ENCODE data around the gene STAT5A.
"Not testable (repeated sequence)": the region's sequence is repeated elsewhere in the genome, so short reads cannot be mapped to it uniquely, and the experiment has no call there.

STAT5A gene

DNA sequence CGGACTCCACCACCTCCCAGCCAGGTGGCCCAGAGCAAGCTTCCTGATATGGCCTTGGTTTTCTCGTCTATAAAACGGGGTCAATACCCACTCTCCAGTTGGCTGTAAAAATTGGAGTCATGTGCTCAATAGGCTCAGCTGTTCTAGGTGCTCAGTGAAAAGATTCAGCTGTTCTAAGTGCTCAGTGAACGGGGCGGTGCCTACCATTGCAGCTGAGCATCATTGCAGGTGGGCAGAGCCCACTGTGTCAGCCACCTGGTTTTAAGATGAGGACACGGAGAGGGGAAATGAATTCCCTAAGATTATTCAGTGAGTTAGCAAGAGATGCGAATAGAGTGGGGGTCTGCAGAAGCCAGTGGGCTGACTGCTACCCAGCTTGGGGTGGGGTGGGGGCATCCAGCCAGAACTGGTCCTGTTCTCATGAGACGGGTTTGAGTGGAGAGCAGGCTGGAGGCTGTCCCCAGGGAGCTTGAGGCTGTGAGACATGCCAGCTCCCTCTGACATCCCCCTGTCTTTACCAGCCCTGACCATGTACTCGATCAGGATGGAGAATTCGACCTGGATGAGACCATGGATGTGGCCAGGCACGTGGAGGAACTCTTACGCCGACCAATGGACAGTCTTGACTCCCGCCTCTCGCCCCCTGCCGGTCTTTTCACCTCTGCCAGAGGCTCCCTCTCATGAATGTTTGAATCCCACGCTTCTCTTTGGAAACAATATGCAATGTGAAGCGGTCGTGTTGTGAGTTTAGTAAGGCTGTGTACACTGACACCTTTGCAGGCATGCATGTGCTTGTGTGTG is 21.9 kb downstream of the STAT5A start:
- no peak for DNase-seq

DNA sequence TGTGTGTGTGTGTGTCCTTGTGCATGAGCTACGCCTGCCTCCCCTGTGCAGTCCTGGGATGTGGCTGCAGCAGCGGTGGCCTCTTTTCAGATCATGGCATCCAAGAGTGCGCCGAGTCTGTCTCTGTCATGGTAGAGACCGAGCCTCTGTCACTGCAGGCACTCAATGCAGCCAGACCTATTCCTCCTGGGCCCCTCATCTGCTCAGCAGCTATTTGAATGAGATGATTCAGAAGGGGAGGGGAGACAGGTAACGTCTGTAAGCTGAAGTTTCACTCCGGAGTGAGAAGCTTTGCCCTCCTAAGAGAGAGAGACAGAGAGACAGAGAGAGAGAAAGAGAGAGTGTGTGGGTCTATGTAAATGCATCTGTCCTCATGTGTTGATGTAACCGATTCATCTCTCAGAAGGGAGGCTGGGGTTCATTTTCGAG is 22.5 kb downstream of the STAT5A start:
- DNase-seq: no peak

DNA sequence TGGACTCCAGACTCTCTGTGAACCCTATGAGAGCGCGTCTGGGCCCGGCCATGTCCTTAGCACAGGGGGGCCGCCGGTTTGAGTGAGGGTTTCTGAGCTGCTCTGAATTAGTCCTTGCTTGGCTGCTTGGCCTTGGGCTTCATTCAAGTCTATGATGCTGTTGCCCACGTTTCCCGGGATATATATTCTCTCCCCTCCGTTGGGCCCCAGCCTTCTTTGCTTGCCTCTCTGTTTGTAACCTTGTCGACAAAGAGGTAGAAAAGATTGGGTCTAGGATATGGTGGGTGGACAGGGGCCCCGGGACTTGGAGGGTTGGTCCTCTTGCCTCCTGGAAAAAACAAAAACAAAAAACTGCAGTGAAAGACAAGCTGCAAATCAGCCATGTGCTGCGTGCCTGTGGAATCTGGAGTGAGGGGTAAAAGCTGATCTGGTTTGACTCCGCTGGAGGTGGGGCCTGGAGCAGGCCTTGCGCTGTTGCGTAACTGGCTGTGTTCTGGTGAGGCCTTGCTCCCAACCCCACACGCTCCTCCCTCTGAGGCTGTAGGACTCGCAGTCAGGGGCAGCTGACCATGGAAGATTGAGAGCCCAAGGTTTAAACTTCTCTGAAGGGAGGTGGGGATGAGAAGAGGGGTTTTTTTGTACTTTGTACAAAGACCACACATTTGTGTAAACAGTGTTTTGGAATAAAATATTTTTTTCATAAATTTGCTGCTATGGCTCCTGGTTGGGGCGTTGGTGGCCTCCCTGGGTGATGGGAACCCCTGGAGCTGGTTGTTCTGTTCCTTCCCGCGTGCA is 23.1 kb downstream of the STAT5A start:
- DNase-seq: peak; percentile 68 to 76

DNA sequence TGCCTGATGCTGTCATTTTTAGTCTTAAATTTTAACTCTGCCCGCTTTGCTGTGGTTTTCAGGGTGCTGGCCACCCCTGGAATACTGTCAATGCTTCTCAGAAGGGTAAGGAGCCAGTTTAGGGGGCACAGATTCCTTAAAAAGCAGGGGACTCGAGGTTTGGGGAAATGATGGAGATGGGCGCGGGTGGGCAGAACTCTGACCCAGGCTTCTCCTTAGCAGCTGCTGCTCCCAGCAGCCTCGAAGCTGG is 23.7 kb downstream of the STAT5A start:
- DNase-seq: no peak

DNA sequence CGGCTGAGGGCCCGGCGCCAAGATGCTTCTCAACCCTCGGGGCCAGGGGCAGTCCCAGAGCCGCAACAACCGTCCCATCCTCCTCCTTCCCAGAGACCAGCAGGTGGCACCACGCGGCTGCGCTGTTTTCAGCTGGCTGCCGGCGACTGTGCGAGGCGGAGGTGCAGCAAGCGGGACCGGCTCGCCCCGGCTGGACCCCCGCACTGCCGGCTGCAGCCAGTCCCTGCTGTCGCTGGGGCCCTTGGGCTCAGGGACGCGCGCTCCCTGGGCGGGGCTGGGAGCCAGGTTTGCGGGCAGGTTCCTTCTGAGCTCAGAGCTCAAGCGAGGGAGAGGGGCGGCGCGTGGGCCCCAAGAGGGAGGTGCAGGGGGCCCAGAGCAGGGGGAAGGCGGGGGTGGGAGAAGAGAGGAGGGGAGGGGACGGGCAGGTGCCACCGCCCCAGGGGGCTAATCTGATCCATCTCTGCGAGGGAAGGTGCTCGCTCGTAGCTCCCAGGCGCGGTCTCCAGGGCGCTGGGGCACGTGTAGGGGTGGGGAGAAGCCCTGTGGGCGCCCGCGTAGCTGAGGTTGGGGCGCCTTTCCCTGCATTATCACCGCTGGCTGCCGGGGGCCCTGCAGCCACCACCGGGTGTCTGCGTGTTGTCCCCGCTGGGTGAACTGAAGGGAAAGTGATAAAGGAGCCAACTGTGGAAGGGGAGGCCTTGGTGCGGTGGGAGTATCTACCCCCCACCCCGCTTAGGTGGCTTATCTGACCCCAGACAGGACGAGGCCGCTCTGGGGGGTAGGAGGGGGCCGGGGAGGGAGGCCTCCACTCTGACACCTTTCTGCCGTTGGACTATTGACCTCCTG is 24.2 kb downstream of the STAT5A start:
- DNase-seq: peak; percentile 47 to 51

DNA sequence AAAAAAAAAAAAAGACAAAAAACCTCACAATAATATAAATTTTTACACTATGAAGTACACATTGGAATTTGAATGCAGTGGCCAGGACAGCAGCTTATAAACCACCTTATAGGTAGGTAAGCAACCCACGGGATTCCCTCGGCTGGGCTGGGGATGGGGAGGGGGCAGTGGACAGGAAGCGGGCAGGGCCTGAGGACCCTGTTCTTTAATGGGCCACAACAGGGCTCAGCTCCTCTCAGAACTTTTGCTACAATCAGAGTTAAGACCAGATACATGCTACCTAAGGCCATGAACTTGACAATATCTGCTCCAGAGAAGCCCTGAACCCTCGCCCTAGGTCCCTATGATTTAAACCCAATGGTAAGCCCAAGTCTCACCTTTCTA is 25.1 kb downstream of the STAT5A start:
- DNase-seq: no peak

DNA sequence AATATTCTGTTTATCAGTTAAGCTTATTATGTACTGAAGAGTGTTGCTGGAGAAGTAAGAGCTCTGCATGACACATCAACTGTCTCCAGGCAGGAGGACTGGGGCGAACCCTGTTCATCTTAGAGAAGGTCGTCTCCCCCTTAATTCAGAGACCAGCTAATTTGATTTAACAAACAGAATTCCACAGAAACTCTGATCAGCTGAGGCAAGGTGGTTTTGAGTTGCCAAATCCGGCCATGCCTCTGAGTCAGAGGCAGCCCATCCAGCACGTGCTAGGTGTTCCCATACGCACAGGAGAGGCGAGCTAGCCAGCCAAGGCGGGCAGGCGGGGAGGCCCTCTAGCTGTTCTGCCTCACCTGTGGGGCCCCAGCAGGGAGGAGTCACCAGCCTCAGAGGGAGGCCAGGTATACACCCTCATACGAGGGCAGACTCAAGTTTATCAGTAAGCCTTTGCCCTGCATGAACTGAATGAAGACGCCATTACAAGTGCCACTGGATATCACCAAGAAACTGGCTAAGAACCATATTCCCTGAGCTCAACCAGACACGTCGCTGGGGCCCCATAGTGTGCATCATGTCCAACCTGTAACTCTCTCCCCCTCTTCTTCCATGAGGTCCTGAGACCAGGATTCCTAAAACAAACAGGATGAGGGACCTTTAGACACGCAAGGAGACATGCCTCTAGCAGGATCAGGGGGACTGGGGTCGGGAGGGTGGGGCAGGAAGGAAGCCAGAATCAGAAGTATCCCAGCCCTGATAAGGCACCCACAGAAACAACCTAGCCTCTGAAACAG is 25.7 kb downstream of the STAT5A start:
- DNase-seq: no peak

DNA sequence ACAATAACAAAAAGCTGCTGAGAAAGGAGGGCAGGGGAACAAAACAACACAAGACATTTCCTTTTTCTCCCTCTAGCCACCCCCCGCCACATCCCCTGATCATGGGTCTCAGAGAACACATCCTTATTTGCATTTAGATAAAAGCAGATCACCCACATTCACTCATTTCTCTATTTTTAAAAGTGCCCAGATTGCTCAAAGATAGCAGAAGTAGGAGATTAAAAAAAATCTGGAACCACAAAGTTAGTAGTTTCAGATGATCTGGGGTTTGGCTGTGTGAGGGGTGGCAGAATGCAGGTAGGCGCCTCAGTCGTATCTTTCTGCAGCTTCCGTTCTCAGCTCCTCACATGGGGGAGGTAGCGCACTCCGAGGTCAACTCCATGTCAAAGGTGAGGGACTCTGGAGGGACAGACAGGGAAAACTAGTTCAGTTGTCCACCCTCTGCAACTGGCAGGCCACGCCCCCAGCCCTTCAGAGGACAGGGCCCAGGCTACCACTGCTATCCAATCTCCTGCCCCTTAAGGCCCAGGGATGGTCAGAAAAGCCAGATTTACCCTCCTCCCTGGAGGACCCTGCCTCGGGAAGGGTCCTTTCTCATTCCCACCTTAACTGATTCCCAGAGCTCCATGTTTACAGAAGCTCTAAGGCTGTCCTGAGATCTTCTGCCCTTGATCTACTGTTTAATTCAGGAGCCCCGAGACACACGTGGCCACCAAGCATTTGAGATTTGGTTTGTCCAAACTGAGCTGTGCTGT is 27.3 kb downstream of the STAT5A start:
- peak; percentile 78 to 84 for DNase-seq

DNA sequence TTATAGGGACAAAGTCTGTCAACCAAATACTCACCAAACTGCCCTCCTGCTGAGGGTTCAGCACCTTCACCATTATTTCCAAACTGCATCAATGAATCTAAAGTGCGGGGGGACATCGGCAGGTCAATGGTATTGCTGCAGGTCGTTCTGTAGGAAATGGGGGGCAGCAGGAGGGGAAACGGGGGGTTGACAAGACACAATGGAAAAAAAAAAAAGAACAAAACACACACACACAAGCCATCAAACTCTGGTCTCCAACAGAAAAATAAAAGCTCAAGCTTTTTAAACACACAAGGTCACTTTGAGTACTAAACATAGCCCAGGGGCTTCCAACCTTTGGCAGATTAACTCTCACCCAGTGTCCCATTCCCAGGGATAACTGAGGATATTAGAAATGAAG is 28.5 kb downstream of the STAT5A start:
- no peak for DNase-seq

DNA sequence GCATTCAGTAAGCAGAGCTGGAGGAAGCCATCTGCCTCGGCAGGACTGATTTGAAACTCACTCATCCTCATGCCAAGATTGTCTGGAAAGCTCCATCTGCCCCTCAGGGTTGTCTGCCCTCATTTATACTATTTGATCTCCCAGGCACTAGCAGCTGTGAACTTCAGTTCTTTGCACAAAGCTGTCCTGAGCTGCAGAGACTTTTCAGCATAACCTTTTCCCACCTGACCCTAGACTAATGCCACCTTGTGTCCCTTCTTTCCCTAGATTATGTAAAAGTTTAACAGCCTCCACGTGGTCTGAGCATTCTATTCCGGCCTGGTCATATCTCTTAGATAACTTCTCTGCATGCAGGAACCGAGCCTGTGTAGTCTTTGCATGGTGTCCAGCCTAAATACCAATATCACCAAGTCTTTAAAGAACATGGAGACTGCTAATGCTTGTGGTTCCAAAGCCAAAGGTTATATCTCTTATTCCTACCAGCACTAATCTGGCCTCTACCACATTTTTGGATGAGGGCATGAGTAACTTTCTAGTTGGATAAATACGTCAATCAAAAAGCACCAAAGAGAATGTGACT is 29.1 kb downstream of the STAT5A start:
- no peak for DNase-seq

DNA sequence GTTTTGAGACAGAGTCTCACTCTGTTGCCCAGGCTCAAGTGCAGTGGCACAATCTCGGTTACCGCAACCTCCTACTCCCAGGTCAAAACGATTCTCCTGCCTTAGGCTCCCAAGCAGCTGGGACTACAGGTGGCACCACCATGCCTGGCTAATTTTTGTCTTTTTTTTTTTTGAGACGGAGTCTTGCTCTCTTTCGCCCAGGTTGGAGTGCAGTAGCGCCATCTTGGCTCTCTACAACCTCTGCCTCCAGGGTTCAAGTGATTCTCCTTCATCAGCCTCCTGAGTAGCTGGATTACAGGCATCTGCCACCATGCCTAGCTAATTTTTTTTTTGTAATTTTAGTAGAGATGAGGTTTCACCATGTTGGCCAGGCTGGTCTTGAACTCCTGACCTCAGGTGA is 29.7 kb downstream of the STAT5A start:
- not testable (repeated sequence) for DNase-seq

DNA sequence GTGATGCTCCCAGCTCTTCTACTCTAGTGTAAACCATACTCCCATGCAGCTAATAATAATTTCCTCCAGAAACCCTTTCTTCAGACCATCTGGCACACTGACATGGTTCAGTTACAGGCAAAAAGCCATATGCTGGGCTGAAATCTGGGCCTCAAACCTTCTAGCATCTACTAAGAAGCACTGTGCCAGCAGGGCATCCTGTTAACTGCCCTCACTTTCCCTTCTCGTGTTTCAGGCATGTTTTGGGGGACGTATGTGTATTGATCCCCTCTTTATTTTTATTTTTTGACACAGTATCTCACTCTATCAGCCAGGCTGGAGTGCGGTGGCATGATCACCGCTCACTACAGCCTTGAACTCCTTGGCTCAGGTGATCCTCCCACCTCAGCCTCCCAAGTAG is 33.3 kb downstream of the STAT5A start:
- DNase-seq: no peak

DNA sequence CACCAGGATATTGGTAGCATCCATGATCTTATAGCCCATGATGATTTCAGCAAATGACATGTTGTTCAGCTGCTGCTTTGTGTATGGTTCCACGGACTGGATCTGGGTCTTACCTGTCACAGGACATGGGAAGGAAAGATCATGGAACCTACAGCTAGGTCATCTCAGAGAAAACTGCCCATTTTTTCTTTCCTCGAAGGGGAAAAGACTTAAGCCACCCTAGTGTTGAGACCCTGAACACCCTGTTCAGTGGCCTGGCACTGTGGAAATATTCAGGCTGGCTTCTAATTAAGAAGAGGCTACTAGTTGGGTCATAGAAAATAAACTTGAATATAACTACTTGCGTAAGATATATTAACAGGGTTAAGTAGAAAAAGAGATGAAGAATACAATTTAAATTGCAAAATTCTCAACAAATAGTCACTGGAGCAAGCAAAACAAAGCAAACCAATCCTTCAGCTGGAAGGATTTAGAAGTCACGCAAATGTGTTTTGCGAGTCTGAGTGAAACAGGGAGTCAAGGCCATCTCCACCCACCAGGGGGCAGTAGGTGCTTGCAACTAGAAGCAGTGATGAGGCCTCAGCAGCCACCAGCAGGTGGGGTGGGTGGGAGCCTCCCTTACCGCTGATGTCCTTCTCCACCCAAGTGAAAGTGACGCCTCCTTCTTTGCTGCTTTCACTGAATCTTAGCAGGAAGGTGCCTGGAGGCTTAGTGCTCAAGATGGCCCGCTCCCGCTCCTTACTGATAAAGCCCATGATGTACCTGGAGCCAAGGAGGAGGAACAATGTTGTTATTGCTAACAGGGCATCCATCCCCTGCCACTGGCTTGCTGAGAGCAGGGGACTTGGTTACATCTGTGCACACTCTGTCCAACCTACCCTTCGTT is 34.3 kb downstream of the STAT5A start:
- DNase-seq: peak; percentile 79 to 97

DNA sequence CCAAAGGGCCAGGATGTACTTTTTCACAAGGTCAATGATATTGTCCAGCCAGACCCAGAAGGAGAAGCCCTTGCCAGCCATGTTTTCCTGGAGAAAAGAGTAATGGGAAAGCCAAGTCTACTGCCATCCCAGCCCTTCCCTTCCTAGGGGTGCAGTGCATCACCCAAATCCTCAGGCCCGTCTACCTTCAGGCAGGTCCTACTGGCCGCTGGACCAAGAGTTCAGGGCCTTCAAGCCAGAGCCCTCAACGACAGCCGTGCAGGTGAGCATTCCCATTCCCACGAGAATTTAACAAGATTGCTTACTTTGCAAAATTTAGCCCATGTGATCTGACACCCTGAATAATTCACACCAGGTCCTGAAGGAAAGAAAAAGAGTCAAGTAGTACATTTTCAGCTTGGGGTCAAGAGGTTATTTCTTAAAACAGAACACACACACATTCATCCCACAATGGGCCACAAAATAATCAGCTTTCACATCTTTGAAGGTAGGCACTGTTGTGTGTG is 35.0 kb downstream of the STAT5A start:
- DNase-seq: no peak

DNA sequence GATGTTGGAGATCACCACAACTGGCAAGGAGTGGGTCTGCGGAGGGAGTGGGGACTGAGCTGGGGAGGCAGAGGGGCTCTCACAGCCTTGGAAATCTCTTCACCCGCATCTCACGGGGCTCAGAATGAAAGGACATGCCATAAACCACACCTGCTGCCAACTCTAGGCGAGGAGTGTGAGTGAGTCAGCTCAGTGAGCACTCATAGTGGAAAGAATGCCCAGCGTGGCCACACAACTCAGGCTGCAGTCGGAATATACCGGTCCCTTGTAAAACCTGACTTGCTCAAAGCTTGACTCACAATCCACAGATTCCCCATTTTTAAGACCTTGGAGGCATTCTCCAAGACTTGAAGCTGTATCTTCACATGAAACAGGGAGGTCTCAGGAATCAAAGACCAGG is 36.7 kb downstream of the STAT5A start:
- DNase-seq: no peak

DNA sequence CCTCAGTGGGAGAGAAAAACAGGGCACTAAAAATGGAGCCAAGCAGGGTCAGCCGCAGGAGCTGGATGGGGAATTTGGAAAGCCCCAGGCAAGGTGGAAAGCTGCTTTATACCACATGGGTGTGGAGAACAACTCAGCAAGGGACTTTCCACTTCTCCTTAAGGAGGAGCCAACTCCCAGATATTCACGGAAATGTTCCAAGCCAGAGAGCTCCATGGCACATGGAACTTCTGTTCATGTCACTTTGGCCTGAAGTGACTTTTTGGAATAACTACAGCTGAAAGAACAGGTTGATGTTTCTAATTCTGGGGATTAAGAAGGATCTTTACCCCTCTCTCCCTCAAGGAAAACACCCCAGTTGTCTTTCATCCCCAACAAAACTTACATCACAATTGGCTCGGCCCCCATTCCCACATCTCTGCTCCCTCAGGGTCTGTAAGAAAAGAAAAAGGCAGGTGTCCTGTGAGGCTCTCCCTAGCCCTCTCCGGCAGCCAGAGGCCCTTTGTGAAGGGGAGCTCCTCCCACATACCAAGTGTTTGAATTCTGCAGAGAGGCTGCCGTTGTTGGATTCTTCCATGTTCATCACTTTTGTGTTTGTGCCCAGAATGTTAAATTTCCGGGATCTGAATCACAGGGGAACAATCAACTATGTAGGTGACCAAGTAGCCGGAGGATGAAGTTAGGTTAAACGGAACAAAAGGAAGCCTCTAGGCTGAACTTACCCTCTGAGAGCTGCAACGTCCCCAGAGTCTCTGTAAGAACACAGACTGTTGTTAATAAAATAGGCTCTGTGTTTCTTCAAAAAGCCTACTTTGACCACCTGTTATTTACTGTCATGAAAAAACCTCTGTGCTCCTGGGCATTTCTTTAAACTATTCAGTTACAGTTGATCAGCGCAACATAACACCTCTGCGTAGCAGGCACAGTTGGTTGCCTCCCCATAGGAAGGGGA is 41.0 kb downstream of the STAT5A start:
- DNase-seq: no peak

DNA sequence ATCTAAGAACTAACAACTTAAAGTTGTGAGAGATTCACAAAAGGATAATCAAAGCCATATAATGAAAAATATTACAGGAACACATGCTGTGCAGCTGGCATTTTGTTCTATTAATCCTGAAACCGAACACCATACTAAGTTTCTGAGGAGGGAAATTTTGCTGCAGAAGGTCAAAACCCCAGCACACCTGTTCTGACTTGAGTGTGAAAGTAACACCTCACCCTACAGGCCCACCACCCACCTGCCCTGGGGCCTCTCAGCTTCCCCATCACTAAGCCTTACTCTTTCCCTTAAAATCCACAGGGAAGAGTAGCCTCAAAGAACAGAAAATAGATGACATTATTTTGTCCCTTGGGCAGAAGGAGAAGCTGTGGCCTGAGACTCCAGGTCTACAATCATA is 44.8 kb downstream of the STAT5A start:
- DNase-seq: no peak

DNA sequence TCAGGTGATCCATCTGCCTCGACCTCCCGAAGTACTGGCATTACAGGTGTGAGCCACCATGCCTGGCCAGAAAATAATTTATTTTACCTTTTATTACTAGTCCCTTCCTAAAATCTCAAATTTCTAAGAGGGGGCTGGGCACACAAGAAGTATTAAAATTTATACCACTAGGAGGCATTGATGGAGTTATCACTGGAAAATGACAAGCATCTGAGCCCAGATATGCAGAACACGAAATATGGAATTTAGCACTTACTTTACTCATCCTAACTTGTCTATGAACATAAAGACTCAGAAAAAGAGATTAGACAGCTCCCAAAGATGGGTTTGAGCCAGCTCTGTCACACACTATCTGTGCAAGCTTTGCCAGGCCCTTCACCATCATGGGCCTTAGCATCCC is 46.4 kb downstream of the STAT5A start:
- no peak for DNase-seq

DNA sequence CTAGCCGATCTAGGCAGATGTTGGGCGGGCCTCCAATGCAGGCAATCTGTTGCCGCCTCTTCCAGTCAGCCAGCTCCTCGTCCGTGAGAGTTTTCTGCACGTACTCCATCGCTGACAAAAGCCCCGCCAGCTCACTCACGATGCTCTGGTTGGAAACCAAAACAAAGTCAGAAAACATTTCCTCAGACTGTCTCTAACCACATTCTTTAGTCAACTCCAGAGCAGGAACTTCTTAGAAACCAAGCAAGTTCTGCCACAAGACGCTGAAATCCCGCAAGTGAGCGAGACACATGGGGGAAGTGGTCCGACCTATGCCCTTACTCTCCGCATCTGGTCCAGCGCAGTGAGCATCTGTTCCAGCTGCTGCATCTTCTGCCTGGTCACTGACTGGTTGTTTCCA is 49.1 kb downstream of the STAT5A start:
- DNase-seq: peak in 1 of 2 donors; percentile 48
